AG20443 (cell line): ENCODE measurements around the gene PBRM1.
"Not testable (repeated sequence)": the region's sequence is repeated elsewhere in the genome, so short reads cannot be mapped to it uniquely, and the experiment has no call there.

Source experiments
- DNase-seq: peaks from one replicate; pipeline ENCODE4 v3.0.0; 2012; ENCODE audit warnings: low spot score, mixed read lengths

Gene PBRM1

GRCh38 chr3:52685709-52686691 is at the start of gene PBRM1, which contains the start of gene GNL3:
PBRM1 (minus strand) TSS chr3:52685913.
GNL3 (plus strand) TSS chr3:52686032; CDS start chr3:52686093, 61 bp downstream.
- peak; percentile 95 for DNase-seq

DNA sequence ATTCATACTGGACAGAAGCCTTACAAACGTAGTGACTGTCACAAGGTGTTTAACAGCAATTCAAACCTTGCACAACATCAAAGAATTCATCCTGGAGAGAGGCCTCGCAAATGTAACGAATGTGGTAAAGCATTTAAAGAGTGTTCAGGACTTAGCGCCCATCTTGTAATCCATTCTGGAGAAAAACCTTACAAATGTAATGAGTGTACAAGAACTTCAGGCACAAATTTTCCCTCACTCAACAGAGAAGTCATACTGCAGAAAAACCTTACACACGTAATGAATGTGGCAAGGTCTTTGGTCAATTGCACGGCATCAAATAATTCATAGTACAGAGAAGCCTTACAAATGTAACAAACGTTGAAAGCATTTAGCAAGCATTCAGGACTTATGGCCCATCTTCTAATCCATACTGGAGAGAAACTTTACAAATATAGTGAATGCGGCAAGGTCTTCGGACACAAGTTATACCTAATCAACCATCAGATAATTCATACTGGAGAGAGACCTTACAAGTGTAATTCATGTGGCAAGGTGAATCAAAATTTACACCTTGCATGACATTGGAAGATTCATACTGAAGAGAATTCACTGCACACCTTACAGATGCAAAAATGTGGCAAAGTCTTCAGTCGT is 47.7 kb upstream of the PBRM1 start:
- no peak for DNase-seq

- DNase-seq: no peak
These were observed 45.9 kb upstream of the PBRM1 start for GRCh38 chr3:52731590-52731989.

- DNase-seq: no peak
These were observed 45.0 kb upstream of the PBRM1 start for GRCh38 chr3:52730681-52731080.

- DNase-seq: not testable (repeated sequence)
These were observed 43.0 kb upstream of the PBRM1 start for GRCh38 chr3:52728753-52729152.

DNA sequence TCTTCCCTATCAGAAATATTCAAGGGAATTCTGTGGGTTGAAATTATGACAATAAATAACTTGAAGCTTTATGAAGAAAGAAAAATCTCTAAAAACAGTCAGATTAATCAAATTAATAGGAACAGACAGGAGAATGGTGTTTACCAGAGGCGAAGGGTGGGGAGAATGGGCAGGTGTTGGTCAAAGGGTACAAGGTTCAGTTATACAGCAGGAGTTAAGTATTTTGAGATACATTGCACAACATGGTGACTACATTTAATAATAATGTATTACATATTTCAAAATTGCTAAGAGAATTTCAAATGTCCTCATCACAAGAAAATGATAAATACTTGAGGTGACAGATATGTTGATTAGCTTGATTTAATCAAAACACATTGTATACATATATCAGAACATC is 38.8 kb upstream of the PBRM1 start:
- DNase-seq: no peak

DNA sequence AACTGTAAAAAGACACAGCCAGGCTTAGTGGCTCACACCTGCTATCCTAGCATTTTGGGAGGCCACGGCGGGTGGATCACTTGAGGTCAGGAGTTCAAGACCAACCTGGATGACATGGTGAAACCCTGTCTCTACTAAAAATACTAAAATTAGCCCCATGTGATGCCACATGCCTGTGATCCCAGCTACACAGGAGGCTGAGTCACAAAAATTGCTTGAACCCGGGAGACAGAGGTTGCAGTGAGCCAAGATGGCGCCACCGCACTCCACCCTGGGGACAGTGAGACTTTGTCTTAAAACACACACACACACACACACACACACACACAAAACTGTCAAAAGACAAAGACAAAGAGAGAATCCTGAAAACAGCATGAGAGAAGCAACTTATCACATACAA is 38.2 kb upstream of the PBRM1 start:
- DNase-seq: no peak

DNA sequence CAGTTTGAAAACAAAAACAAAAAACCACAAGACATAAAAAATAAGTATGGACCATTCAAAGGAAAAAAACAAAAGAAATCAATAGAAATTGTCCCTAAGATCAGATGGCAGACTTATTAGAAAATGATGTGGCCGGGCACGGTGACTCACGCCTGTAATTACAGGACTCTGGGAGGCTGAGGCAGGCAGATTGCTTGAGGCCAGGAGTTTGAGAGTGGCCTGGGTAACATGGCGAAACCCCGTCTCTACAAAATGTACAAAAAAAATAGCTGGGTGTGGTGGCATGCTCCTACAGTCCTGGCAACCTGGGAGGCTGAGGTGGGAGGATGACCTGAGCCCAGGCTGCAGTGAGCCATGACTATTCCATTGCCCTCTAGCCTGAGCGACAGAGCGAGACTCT is 36.8 kb upstream of the PBRM1 start:
- no peak for DNase-seq

DNA sequence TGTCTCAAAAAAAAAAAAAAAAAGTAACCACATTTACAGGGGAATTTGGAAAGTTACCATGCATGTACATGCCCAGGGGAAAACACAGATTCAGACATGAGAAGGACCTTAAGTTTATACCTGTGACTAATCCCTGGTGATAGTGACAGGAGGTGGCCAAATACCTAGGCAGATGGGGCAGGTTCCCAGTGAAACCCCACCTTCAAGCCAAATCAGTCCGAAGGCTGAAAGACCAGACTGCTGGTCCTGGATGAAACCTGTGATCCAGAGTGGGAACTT is 36.0 kb upstream of the PBRM1 start:
- no peak for DNase-seq

DNA sequence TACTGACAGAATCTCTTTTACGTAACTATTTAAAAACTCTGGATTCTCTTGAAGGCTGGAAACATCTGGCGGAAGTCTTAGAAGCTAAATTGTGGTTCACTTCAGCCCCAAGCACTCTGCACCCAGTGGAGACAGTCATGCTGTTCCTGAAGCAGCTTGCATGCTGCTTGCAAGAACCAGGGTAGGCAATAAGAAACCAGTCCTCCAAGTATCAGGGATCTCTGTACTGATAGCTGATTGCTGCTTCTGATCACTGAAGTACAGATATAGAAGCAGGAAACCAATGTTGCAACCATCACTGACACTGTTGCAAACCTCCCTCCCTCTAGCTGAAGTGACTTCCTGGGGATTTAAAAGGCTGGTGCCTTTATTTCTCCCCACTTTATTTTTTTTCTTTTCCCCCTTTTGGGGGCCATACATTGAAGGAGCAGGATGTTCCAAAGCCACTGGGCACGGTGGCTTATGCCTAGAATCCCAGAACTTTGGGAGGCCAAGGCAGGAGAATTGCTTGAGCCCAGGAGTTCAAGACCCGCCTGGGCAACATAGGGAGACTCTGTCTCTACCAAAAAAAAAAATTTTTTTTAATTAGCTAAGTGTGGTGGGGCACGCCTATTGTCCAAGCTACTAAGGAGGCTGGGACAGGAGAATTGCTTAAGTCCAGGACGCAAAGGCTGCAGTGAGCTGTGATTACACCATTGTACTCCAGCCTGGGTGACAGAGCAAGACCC is 35.5 kb upstream of the PBRM1 start:
- DNase-seq: no peak

GRCh38 chr3:52719618-52720017 is 33.9 kb upstream of the PBRM1 start:
- no peak for DNase-seq

- no peak for DNase-seq
These were observed 30.1 kb upstream of the PBRM1 start for GRCh38 chr3:52715714-52716305.

GRCh38 chr3:52714335-52715302 is 28.9 kb upstream of the PBRM1 start:
- peak; percentile 10 for DNase-seq

DNA sequence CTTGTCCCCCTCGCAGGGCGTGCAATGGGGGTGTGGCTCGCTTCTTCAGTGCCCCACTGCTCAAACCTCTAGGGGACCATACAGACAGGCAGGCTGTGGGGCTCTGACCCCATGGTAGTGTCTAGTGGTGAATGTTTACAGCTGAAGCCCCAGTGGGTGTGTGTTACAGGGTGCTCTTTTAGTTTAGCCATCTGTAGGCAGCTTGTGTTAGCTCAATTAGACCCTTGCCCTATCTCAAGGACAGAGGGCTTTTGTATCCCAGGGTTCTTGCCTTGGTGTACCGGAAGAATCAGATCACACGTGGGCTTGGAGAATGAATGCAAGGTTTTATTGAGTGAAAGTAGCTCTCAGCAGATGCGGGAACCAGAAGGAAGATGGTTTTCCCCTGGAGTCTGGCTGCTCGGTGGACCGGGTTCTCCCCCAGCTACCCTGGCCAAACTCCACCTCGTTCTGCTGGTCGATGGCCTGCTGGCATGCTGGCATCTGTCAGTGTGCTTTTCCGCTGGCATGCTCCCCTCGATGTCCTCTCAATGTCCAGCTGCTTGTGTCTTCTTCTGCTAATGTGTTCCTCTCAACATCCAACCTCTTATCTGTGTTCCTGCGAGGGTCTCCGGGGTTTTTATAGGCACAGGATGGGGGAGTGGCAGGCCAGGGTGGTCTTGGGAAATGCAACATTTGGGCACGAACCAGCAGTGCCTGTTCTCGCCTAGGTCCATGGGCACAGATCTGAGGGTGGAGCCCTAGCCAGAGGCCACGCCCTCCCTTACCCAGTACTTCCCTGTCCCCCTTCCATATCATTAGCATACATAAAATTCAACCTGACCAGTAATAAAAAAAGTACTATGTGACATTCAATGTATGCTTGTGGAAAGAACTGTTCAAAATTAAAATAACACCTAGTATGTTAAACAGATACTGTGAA is 26.8 kb upstream of the PBRM1 start:
- no peak for DNase-seq

DNA sequence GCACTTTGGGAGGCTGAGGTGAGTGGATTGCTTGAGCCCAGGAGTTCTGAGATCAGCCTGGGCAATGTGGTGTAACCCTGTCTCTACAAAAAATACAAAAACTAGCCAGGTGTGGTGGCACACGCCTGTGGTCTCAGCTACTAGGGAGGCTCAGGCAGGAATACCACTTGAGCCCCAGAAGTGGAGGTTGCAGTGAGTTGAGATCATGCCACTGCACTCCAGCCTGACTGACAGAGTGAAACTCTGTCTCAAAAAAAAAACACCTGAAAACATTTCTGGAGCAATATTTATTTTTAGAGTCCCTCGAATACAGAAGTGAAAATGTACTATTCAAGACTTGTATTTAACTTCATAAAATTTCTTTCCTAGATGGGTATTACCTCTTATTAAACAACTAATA is 24.8 kb upstream of the PBRM1 start:
- DNase-seq: no peak

- DNase-seq: no peak
These were observed 21.9 kb upstream of the PBRM1 start for GRCh38 chr3:52707585-52707984.

GRCh38 chr3:52705688-52706686 is 20.3 kb upstream of the PBRM1 start, which contains the start of the genes GLT8D1 and SPCS1:
GLT8D1 (minus strand) TSS chr3:52705791; CDS start chr3:52700460, 5,331 bp downstream.
SPCS1 (plus strand) TSS chr3:52706106; CDS start chr3:52706247, 141 bp downstream.
- peak; percentile 96 for DNase-seq

DNA sequence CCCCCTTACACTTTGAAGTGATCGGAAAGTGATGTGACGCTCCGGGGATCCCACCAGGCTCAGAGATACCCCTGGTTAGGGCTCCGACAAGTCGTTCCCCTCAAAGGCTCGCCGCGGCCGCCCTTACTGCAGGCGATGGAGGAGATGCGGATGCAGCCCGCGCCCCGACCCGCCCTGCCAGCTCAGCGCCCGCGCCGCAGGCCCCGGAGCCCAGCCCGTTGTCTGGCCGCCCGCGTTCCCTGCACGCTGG is 19.6 kb upstream of the PBRM1 start:
- DNase-seq: no peak
